GM12892 (cell line): ENCODE measurements around the gene ISM2.

Experiments
- DNase-seq: peaks from one replicate; pipeline ENCODE4 v3.0.0; 2011; ENCODE audit not compliant: insufficient read length
- FAIRE-seq: peaks from 2 replicates; lab custom pipeline; 2011; peaks lifted over from hg19 to GRCh38; lab: Jason Lieb, UNC
- POLR2A ChIP-seq: IDR thresholded peaks from 2 replicates; pipeline ENCODE4 v1.6.1; 2011; ENCODE audit warnings: low read depth, low read length, control low read depth
- POLR2AphosphoS5 ChIP-seq: IDR thresholded peaks from 2 replicates; pipeline ENCODE4 v1.6.1; 2011; ENCODE audit warnings: low read depth, low read length, control low read depth
- TAF1 ChIP-seq: IDR thresholded peaks from 2 replicates; pipeline ENCODE4 v1.6.1; 2011; ENCODE audit warnings: low read depth, mild to moderate bottlenecking, control low read depth, low read length, borderline replicate concordance

Gene ISM2

DNA sequence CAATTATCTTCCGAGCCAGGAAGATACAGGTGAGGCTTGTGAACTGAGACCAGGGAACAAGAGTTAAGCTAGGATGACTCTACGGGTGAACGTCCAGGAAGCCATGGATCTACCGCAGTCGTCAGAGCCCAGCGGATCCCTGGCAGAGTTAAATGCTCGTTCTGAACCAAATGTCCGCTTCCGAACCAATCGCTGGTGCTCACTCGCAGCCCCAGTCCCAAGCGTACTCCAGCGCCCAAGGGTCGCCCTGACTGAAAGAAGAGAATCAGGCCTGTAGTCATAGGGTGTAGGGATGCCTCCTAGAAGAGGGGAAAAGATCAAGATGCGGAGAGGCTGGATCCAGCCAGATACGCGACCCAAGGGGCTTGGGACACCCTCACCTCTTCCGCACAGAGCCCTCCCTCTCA, 41.5 kb downstream of the ISM2 start:
- no peak for FAIRE-seq
- TF ChIP-seq POLR2AphosphoS5 (peak; percentile 77), TAF1 (no peak), POLR2A (peak; percentile 84; the same call in 1 of the 2 replicates)
- DNase-seq, result no peak

DNA sequence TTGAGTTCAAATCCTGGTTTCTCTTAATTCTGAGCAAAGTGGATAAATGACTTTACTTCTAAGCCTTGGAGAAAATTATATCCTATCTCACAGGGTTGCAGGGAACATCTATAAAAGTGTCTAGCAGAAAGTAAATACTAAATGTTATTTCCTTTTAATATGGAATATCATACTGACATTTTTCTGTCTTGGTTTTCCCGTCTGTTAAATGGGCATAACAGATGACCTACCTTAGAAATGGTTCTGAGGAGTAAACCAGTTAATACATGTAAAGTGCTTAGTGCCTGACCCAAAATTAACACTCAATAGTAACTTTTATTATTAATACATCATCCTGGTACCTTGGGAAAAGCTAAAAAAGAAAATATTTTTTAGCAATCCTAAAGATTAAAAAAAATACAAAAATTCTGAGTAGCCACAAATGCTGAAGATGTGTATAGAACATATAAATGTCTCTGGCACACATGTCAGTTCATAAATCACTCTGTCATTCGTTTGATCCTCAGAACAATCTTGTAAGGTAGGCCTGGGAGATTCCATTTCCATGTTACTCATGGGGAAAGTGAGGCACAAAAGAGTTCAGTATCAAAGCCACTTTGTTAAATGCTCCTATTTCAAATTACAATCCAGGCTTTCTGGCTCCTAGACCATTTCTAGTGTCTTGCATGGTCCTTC, 42.5 kb downstream of the ISM2 start:
- FAIRE-seq, result no peak
- no peak for DNase-seq
- TF ChIP-seq TAF1, result no peak
- TF ChIP-seq POLR2A, result no peak
- TF ChIP-seq POLR2AphosphoS5, result no peak

DNA sequence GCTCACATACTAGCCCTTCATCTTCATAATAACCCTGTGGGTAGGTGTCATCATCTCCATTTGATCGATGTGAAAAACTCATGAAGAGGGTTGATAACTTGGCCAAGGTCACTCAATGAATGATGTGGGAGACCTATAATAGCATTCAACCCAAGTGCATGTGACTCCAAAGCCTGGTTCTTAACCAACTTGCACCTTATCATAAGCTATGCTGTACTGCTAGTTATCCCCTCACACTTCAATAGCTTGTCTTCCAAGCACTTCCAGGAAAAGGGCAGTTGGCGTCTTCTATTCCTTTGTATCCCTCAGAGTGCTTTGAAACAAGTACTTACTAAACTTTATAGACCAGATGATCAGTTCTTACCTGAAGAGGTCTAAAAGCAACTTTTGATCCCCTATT, 56.4 kb downstream of the ISM2 start:
- FAIRE-seq (no peak), DNase-seq (no peak)

DNA sequence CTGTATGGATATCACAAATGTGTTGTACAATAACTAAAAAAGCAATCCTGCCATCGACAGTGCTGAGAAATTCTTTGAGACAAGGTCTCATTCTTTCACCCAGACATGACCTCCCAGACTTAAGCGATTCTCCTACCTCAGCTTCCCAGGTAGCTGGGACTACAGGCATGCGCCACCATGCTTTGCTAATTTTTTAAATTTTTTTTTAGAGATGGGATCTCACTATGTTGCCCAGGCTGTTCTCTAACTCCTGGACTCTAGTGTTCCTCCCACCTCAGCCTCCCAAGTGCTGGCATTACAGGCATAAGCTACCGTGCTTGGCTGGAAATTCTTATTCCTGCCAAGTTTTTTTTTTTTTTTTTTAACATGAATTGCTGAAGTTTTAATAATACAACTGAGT, 58.8 kb downstream of the ISM2 start:
- TF ChIP-seq TAF1 (no peak), POLR2A (no peak), POLR2AphosphoS5 (no peak)
- FAIRE-seq (no peak), DNase-seq (no peak)

More for the DNA sequence above, 56.4 kb downstream of the ISM2 start:
- TF ChIP-seq TAF1 (no peak), POLR2AphosphoS5 (no peak), POLR2A (no peak)

DNA sequence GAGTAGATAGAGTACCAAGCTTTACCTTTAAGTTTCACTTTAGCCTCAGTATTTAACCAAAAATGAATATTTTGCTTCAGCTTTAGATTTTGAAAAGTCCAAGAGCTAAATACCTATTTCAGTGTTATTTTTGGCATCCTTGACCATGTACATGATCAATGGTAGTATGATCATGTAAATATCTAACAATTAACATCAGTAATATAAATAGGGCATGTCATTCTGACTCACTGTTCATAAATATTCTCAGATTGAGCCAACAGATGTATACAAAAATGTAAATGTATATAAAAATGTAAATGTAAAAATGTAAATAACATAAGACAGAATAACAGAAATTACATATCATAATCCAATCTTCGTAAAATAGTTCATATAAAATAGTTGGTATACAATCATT, 60.0 kb downstream of the ISM2 start:
- TF ChIP-seq POLR2A, result no peak
- no peak for TF ChIP-seq POLR2AphosphoS5
- TF ChIP-seq TAF1, result no peak
- FAIRE-seq, result no peak
- no peak for DNase-seq

DNA sequence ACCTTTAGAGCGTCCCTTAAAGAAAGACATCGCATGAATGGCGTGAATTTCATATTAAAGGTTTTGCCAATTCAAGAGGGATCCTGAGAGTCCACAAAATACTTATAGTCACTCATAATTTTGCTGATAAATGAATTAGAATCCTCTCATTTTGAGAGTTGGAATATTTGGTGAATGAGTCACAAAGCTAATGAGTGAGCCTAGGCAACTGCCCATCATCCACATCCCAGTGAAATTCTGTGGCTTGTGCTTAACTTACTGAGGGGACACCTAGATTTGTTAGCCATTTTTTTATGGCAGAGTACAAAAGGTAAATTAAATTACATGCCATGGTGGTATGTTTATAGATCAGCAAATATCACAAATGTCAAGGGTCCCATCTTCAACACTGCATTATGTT, 62.6 kb downstream of the ISM2 start:
- TF ChIP-seq POLR2A (no peak), POLR2AphosphoS5 (no peak)
- no peak for DNase-seq
- no peak for FAIRE-seq

DNA sequence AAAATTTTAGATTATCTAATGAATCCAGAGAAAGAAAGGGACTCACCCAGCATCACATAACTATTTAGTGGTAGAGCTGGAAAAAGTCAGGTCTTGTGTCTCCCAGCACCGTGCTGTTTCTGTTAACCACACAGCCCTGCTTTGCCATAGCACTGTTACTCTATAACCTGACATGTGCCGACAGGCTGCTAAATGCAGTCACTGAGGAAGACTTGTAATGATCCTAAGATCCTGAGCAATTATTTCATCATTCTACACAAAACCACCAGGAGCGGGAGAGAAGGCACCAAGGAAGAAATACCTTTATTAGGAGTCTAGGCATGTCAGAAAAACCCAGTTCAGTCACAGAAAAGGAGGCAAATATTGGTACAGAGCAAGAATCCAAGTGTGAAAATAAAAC, 72.2 kb downstream of the ISM2 start:
- no peak for TF ChIP-seq TAF1
- TF ChIP-seq POLR2AphosphoS5, result no peak
- TF ChIP-seq POLR2A, result no peak
- no peak for FAIRE-seq
- DNase-seq, result no peak

DNA sequence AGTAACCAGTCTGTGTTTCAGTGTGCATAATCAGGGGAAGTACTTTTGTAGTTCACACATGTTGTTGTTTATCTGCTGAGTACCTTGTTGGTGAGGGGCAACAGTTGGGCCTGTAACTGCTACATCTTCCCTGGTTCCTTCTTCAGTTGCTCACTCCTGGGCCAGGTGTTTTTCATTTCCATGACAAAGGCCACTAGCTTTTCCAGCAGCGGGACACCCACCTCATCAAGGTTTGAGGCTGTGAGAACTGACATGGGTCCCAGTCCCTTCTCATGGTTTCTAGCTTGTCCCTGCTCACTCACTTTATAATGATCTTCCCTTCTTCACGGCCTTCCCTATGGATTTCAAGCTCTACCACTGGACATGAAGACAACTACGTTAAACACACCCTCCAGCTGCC, 73.8 kb downstream of the ISM2 start:
- TF ChIP-seq POLR2A (no peak), POLR2AphosphoS5 (no peak), TAF1 (no peak)
- DNase-seq (no peak), FAIRE-seq (no peak)
